K562 (cell line): ENCODE data around the gene ENSA. TPM values are rescaled to one million over a fixed set of nuclear protein-coding genes. Genes with fewer than 3 reads are reported as not detected.

Source experiments
- ATAC-seq: fragments of 200-7000 bp; cut with Tn5 transposase; 3 replicates; pipeline ENCODE4 v1.9.1; 2020; ENCODE audit warnings: moderate library complexity
- BruUV-seq: library from RNA; stranded (reverse); fragments of 400-500 nt; replicated peaks from 2 replicates; lab custom pipeline; 2021; lab: Mats Ljungman, UMichigan
- CTCF ChIA-PET: fragments of 300-600 bp; formaldehyde crosslinking; extraction: SDS; loops from one replicate; lab custom pipeline; 2021; ENCODE audit warnings: low intra/inter-chr PET ratio; lab: Yijun Ruan, JAX
- POLR2A ChIA-PET: fragments of 300-600, 350-650 bp; sonication (Branson Sonifier 250); formaldehyde crosslinking; extraction: SDS; loops from one replicate; lab custom pipeline; 2021; ENCODE audit warnings: antibody characterized with exemption, inconsistent platforms; lab: Yijun Ruan, JAX
- DNase-seq, 4 experiments: peaks; one replicate each; pipeline versions ENCODE4 v3.0.0 to v3.0.0-alpha.2; 2011 to 2018; ENCODE audit warnings: low spot score in 3 of 4, mixed read lengths in 3 of 4; ENCODE audit errors: extremely low read depth in 1 of 4
- FAIRE-seq: peaks from 2 replicates; lab custom pipeline; 2011; peaks lifted over from hg19 to GRCh38; lab: Jason Lieb, UNC
- H2AFZ ChIP-seq: 2 replicates; pipeline ENCODE4 v1.6.0; 2011; ENCODE audit warnings: low read depth, low read length, control low read depth, inconsistent platforms
- H3K27ac ChIP-seq: fragments of 200-600 bp; 3 replicates; pipeline ENCODE4 v1.8.0; 2011; ENCODE audit warnings: low read depth, mild to moderate bottlenecking, control low read depth, inconsistent platforms, low read length, moderate library complexity, mixed read lengths; ENCODE audit errors: extremely low read depth
- H3K27me3 ChIP-seq, 2 experiments: fragments of 300-600 bp in 1 of 2; 2 replicates in 1 of 2; 3 replicates in 1 of 2; pipeline versions ENCODE4 v1.6.0 to v1.8.0; 2011; ENCODE audit warnings: inconsistent platforms in 2 of 2, low read length in 2 of 2, mild to moderate bottlenecking in 1 of 2, mixed read lengths in 1 of 2, moderate library complexity in 1 of 2; ENCODE audit not compliant: control insufficient read depth in 2 of 2, insufficient read depth in 2 of 2
- H3K36me3 ChIP-seq: fragments of 300-600 bp; 3 replicates; pipeline ENCODE4 v1.8.0; 2011; ENCODE audit warnings: mild to moderate bottlenecking, low read length, inconsistent platforms; ENCODE audit not compliant: control insufficient read depth, insufficient read depth
- H3K4me1 ChIP-seq, 2 experiments: fragments of 200-600 bp in 1 of 2; replicated peaks in 1 of 2; 2 replicates in 1 of 2; 3 replicates in 1 of 2; pipeline versions ENCODE4 v1.5.1 to v1.8.0; 2011; ENCODE audit warnings: inconsistent platforms in 2 of 2, low read length in 2 of 2, mild to moderate bottlenecking in 1 of 2, mixed read lengths in 1 of 2, moderate library complexity in 1 of 2; ENCODE audit not compliant: control insufficient read depth in 2 of 2, insufficient read depth in 2 of 2
- H3K4me2 ChIP-seq: 2 replicates; pipeline ENCODE4 v1.6.1; 2011; ENCODE audit warnings: low read length, control low read depth, inconsistent platforms, mixed read lengths; ENCODE audit not compliant: insufficient read depth
- H3K4me3 ChIP-seq: fragments of 200-600 bp; sonication (generic), shearing (Covaris generic); 2 replicates; pipeline ENCODE4 v1.5.1; 2016; ENCODE audit warnings: control low read depth, inconsistent platforms
- H3K79me2 ChIP-seq: fragments of 200-600 bp; 3 replicates; pipeline ENCODE4 v1.8.0; 2011; ENCODE audit warnings: low read length, inconsistent platforms; ENCODE audit not compliant: control insufficient read depth, insufficient read depth
- H3K9ac ChIP-seq, 2 experiments: 2 replicates each; pipeline versions ENCODE4 v1.6.0 to v1.6.1; 2011; ENCODE audit warnings: low read depth in 2 of 2, low read length in 2 of 2, control low read depth in 1 of 2, inconsistent platforms in 1 of 2, mild to moderate bottlenecking in 1 of 2, mixed read lengths in 1 of 2; ENCODE audit not compliant: insufficient read depth in 1 of 2
- H3K9me1 ChIP-seq: one replicate; pipeline ENCODE4 v1.6.0; 2011; ENCODE audit warnings: inconsistent platforms, mild to moderate bottlenecking, low read length, moderate library complexity; ENCODE audit not compliant: control insufficient read depth, insufficient read depth
- H3K9me3 ChIP-seq: replicated peaks from 2 replicates; pipeline ENCODE4 v1.5.1; 2011; ENCODE audit warnings: low read depth, low read length, inconsistent platforms; ENCODE audit not compliant: control insufficient read depth, insufficient read depth
- H4K20me1 ChIP-seq: replicated peaks from 2 replicates; pipeline ENCODE4 v1.6.1; 2011; ENCODE audit warnings: low read length, inconsistent platforms, mixed read lengths; ENCODE audit not compliant: control insufficient read depth, insufficient read depth
- CEBPB ChIP-seq: fragments of 450-650 bp; IDR thresholded peaks from 2 replicates; pipeline ENCODE4 v1.6.1; 2016; ENCODE audit warnings: missing genetic modification characterization, missing compliant biosample characterization
- E2F6 ChIP-seq, 2 experiments: IDR thresholded peaks; 2 replicates each; pipeline ENCODE4 v1.6.1; 2011; ENCODE audit warnings: borderline replicate concordance in 1 of 2, control low read depth in 1 of 2, low read depth in 1 of 2, low read length in 1 of 2, mild to moderate bottlenecking in 1 of 2, mixed read lengths in 1 of 2, moderate library complexity in 1 of 2; ENCODE audit not compliant: insufficient read depth in 1 of 2, insufficient read length in 1 of 2, poor library complexity in 1 of 2, severe bottlenecking in 1 of 2; ENCODE audit errors: extremely low read depth in 1 of 2
- FOXA1 ChIP-seq: fragments of 450-650 bp; IDR thresholded peaks from 2 replicates; pipeline ENCODE4 v1.6.1; 2016; ENCODE audit warnings: mild to moderate bottlenecking, borderline replicate concordance
- OTX1 ChIP-seq: fragments of 450-650 bp; formaldehyde crosslinking; IDR thresholded peaks from 2 replicates; pipeline ENCODE4 v1.4.0; 2022; ENCODE audit warnings: mild to moderate bottlenecking
- ZNF274 ChIP-seq: IDR thresholded peaks from 2 replicates; pipeline ENCODE4 v1.6.1; 2011; ENCODE audit warnings: low read depth, mild to moderate bottlenecking, low read length, moderate library complexity, borderline replicate concordance
- ZNF77 ChIP-seq: fragments of 250-450 bp; sonication (Bioruptor Pico); IDR thresholded peaks from 2 replicates; pipeline ENCODE4 v1.5.0; 2020
- WGBS: fragments of 100-300 bp; shearing (Covaris generic); methylation state at CpG from one replicate; pipeline ENCODE4 v1.1.6; 2016; ENCODE audit warnings: low coverage, mixed read lengths; ENCODE audit not compliant: insufficient coverage; ENCODE audit errors: missing lambda C conversion rate; 5-methylcytosine and 5-hydroxymethylcytosine counted together
- in situ Hi-C: fragments of 300-500 bp; cut with MboI; formaldehyde crosslinking; loops from 4 replicates; pipeline ENCODE4 v1.15.0; 2018; ENCODE audit warnings: inconsistent platforms, mixed read lengths
- intact Hi-C: fragments of 100-400 bp; cut with micrococcal nuclease; formaldehyde crosslinking; loops from 2 replicates; pipeline ENCODE4 v1.14.2; 2022
- polyA plus RNA-seq, 8 experiments: library from polyadenylated mRNA; depleted of rRNA in 4 of 8; stranded (reverse) in 5 of 8; unstranded in 3 of 8; fragments of >200 nt; fragmentation: Nextera tagmentation in 2 of 8; fragmentation: Illumina TruSeq in 1 of 8; extraction: Ambion mirVana in 2 of 8; extraction: Trizol in 1 of 8; gene quantifications; 2 replicates each; pipeline versions ENCODE4 v1.2.1 to v1.2.3, GENCODE V29; 2011 to 2014; ENCODE audit warnings: inconsistent platforms in 1 of 8, missing spikeins in 1 of 8
- total RNA-seq, 7 experiments: library from RNA; depleted of rRNA in 6 of 7; stranded (reverse); fragments of >200 nt in 6 of 7; fragmentation: Illumina TruSeq in 2 of 7; extraction: Trizol in 2 of 7; gene quantifications; 2 replicates each; pipeline versions ENCODE4 v1.2.1 to v1.2.3, GENCODE V29; 2011 to 2021; ENCODE audit warnings: low replicate concordance in 1 of 7

The ENSA gene
- total and polyA plus RNA-seq, 9 of the 15 experiments (the other 6 are each of a cell fraction or from before 2014, with no cell fraction given), result 68.1 to 605 (median 188) TPM

GRCh38 chr1:150606463-150607142 lies 22.8 kb downstream of the ENSA start:
- Histone ChIP-seq H3K4me3 (no peak overlapping the region), H3K27me3 (no peaks in the 10 kb centered on the region), H3K79me2 (no peaks in the 10 kb centered on the region)
- FAIRE-seq (no peak), DNase-seq (no peak)
- TF ChIP-seq FOXA1 (no peak), CEBPB (tag) (0 out of 2 replicates have a peak, but pooled peaks have one; percentile 9), OTX1 (CRISPR knock-in tag) (no peak), ZNF274 (no peak), ZNF77 (no peak), E2F6 (IDR thresholded peaks at IDR 0.05; ENCODE audit: borderline replicate concordance in 1 of 2, extremely low read depth in 1 of 2, insufficient read depth in 1 of 2, insufficient read length in 1 of 2, low read depth in 1 of 2, low read length in 1 of 2, poor library complexity in 1 of 2, severe bottlenecking in 1 of 2) (no peak)
- TF ChIP-seq, all 486 proteins: peak for 1
- H3K27ac ChIP-seq, result 0 out of 3 replicates have a peak overlapping the region, but pooled peaks have one; percentile 1
- no peaks in the 10 kb centered on the region for H3K9me3 ChIP-seq
- H3K4me2 ChIP-seq, result no peak overlapping the region
- BruUV-seq, result no TSS peak
- no peak for ATAC-seq
- in situ Hi-C loops, result no loop called here
- no peak overlapping the region for H3K9ac ChIP-seq
- ChIA-PET CTCF (no interaction called here), POLR2A (interaction anchor here (0.6 to 4.9 kb wide), 6 partner anchors 9 to 101 kb away, joined by 3 to 22 read pairs (median 4); partner anchors contain the start of genes ENSA and MCL1)
- intact Hi-C loops, result no loop called here
- no peaks in the 10 kb centered on the region for H4K20me1 ChIP-seq
- H2AFZ ChIP-seq, result no peak overlapping the region
- H3K9me1 ChIP-seq, result no peaks in the 10 kb centered on the region
- 91% methylated on average over 7 of the region's 7 CpGs for WGBS
- H3K4me1 ChIP-seq, result peaks cover 11 to 22% of the 10 kb centered on the region in 2 experiments
- peaks cover 8% of the 10 kb centered on the region; the same call in 2 of the 3 replicates for H3K36me3 ChIP-seq
